ENCODE data around the gene RANBP1.

The RANBP1 gene

DNA sequence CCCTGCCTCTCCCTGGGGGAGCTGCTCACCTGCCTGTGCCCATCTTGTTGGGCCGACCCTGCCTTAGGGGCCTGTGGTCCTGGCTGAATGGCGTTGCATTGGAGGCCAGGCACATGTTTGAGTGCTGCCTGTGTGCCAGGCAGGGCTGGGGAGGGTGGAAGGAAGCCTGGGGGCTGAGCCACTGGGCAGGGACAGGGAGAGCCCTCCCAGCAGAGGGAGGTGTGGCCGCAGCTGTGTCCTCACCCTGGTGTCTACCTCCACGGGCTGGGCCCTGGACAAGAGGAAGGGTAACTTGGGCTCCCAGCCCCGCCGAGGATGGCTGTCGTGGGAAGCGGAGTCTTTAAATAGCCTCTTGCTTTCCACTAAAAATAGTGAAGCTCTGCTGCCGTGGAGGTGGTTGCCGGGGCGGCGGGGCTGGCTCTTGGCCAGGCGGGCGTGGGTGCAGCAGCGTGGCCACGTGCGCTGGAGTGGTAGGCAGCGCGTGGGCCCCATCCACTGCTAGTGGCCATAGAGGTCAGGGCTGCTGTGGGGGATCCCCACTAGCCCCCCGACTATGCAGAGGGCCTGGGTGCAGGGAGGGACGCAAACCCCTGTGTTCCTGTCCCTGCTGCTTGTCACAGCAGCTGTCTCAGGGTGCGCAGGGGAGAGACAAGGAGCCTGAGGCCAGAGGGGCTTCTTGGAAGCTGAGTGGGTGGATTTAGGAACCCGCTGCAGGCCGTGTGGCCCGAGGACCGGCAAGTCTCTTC is 21.9 kb downstream of the RANBP1 start:
- in situ Hi-C loops (cut with MboI; ENCODE audit: low sequenced_read_pairs, unreplicated experiment): no loop called here
- DNase-seq (ENCODE audit: low spot score): no peak
- TF ChIP-seq, protein P1, sequence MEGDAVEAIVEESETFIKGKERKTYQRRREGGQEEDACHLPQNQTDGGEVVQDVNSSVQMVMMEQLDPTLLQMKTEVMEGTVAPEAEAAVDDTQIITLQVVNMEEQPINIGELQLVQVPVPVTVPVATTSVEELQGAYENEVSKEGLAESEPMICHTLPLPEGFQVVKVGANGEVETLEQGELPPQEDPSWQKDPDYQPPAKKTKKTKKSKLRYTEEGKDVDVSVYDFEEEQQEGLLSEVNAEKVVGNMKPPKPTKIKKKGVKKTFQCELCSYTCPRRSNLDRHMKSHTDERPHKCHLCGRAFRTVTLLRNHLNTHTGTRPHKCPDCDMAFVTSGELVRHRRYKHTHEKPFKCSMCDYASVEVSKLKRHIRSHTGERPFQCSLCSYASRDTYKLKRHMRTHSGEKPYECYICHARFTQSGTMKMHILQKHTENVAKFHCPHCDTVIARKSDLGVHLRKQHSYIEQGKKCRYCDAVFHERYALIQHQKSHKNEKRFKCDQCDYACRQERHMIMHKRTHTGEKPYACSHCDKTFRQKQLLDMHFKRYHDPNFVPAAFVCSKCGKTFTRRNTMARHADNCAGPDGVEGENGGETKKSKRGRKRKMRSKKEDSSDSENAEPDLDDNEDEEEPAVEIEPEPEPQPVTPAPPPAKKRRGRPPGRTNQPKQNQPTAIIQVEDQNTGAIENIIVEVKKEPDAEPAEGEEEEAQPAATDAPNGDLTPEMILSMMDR (IDR thresholded peaks at IDR 0.05; ENCODE audit: borderline replicate concordance, control extremely low read depth, extremely low read depth, insufficient read depth, missing control alignments): no peak

- TF ChIP-seq, protein P1 (IDR thresholded peaks at IDR 0.05; ENCODE audit: borderline replicate concordance, control extremely low read depth, extremely low read depth, insufficient read depth, missing control alignments): no peak
- in situ Hi-C loops (cut with MboI; ENCODE audit: low sequenced_read_pairs, unreplicated experiment): no loop called here
- DNase-seq (ENCODE audit: low spot score): no peak
Observed at GRCh38 chr22:20138417-20138738, 22.5 kb downstream of the RANBP1 start.

DNA sequence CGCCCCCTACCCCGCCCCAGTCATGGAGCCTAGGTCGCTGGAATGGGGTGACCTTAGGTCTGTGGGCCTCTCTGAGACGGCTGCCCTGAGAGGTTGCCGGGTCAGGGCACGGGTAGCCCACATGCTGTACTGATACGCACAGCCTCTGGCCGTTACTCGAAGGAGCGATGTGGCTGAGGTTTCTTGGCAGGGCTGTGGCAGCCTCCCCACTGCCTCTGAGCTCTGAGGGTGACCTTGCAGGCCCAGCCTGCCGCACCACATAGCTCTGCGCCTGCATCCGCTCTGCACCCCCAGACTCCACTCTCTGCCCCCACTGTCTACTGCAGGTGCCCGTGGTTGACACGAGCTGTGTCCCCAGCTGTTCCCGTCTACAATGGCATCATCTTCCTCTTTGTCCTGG is 23.0 kb downstream of the RANBP1 start:
- no peak for DNase-seq (ENCODE audit: low spot score)
- in situ Hi-C loops (cut with MboI; ENCODE audit: low sequenced_read_pairs, unreplicated experiment): no loop called here

DNA sequence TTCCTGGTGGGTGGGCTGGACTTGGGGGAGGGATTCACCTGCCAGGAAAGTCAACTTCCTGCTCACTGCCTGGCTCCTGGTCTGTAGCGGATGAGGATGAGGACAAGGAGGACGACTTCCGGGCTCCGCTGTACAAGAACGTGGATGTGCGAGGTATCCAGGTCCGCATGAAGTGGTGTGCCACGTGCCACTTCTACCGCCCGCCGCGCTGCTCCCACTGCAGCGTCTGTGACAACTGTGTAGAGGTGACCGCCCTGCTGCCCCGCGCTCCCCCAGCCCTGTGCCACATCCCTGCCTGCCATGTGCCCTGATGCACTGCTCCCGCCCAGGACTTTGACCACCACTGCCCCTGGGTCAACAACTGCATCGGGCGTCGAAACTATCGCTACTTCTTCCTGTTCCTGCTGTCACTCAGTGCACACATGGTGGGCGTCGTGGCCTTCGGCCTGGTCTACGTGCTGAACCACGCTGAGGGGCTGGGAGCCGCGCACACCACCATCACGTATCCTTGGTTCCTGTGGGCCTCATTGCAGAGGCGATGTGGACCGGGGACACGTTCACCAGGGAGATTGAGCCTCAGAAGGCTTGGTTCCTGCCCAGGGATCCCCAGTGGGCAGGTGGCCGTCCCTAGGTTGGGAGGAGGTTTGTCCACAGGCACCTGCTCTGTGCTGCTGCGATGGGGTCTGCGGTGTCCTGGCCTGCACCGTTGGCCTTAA is 23.6 kb downstream of the RANBP1 start:
- TF ChIP-seq, protein P1 (IDR thresholded peaks at IDR 0.05; ENCODE audit: borderline replicate concordance, control extremely low read depth, extremely low read depth, insufficient read depth, missing control alignments): no peak
- in situ Hi-C loops (cut with MboI; ENCODE audit: low sequenced_read_pairs, unreplicated experiment): no loop called here
- no peak for DNase-seq (ENCODE audit: low spot score)

More for the DNA sequence above, 23.0 kb downstream of the RANBP1 start:
- TF ChIP-seq, protein P1 (IDR thresholded peaks at IDR 0.05; ENCODE audit: borderline replicate concordance, control extremely low read depth, extremely low read depth, insufficient read depth, missing control alignments): no peak

DNA sequence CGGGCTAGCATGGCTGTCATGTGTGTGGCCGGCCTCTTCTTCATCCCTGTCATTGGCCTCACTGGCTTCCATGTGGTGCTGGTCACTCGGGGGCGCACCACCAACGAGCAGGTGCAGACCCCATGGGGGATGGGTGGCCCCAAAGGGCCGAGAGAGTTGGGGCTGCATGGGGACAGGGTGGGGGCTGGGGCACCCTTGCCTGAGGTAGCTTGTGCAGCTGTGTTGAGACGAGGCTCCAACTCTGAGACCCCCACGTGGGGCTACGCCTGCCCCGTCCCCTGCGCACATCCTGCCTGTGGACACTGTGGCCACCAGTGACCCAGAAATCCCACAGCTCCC is 24.2 kb downstream of the RANBP1 start:
- TF ChIP-seq, protein P1 (IDR thresholded peaks at IDR 0.05; ENCODE audit: borderline replicate concordance, control extremely low read depth, extremely low read depth, insufficient read depth, missing control alignments): no peak
- in situ Hi-C loops (cut with MboI; ENCODE audit: low sequenced_read_pairs, unreplicated experiment): no loop called here
- DNase-seq (ENCODE audit: low spot score): no peak

- in situ Hi-C loops (cut with MboI; ENCODE audit: low sequenced_read_pairs, unreplicated experiment): no loop called here
- DNase-seq (ENCODE audit: low spot score): no peak
- TF ChIP-seq, protein P1 (IDR thresholded peaks at IDR 0.05; ENCODE audit: borderline replicate concordance, control extremely low read depth, extremely low read depth, insufficient read depth, missing control alignments): no peak
Observed at GRCh38 chr22:20140521-20140964, 24.6 kb downstream of the RANBP1 start.

All from GM13976 (cell line).